NCI-H187 treated with DMSO at 0.1 percent for 48 hours (cell line): ENCODE measurements around the gene TBC1D22A.

ENCODE experiments used
- DNase-seq: peaks from one replicate; lab custom pipeline; 2025; lab: John Stamatoyannopoulos, UW

TBC1D22A gene

DNA sequence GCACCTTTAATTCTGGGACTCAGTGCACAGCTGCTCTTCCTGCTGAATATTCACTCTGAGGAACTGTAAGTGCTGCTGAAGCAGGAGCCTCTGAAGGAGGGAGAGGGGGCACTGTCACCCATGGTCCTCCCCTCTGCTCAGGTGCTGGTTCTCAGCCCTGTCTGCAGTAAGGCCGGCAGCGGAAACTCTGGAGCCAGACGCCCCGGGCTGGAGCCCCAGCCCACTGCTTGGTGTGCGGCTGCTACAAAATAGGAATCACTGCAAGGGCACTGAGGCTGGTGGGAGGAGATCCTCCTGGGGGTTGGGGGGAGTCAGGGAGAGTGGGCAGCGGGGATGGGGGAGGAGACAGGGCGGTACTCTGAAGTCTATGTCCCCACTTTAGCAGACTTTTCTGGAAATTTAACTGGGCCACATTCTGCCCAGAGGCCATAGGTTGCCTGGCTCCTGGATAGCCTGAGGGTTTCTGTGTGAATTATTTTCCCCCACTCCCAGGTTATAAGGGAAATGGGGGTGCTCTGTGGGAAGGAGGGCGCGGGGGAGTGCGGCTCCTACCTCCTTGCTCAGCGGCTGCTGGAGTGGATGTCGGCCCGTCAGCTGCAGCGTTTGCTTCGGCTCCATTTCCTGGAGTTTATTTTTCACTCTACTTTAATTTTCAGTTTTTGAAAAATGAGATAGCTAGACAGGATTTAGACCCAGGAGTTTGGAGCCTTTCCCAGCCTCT lies 33.6 kb downstream of the TBC1D22A start:
- no peak for DNase-seq

DNA sequence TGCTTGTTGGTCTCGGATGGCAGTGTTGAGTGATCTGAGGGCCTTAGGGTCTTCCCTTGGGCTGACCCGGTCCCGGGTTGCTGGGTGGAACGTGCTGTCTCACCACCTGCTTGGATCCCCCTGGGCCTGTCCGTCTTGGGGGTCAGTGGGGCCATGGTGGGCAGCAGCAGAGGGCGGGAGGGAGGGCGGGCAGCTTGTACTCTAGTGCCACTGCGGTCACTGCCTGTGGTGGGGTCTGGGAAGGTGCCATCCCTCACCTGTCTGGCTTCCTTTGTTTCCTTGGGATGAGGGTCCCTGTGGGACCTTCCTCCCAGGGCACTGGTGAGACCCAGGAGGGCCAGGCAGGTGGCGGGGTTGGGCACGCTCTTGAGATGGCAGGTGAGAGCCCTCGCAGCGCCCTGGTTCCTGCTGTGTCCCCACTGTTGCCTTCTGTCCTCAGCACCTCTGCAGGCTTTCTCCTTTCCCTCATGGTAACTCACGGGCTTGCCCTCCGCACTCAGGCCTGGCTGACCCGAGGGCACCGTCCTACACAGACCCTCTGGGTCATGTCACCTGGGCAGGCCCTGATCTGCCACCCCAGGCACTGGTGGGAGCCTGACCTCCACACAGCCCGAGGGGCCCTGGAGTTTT lies 34.2 kb downstream of the TBC1D22A start:
- DNase-seq = no peak

DNA sequence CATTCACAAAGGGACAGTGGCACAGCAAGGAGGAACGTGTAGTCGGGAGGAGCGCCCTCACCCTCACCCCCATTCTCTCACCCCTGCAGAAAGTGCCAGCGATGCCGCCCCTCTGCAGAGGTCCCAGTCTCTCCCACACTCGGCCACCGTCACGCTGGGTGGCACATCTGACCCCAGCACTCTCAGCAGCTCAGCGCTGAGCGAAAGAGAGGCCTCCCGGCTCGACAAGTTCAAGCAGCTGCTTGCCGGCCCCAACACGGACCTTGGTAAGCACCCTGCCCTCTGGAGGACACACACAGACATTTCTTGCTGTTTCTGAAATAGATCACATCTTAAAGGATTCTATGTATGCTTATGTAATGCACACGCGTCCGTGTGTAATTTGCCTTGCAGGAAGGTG lies 34.9 kb downstream of the TBC1D22A start:
- no peak for DNase-seq

DNA sequence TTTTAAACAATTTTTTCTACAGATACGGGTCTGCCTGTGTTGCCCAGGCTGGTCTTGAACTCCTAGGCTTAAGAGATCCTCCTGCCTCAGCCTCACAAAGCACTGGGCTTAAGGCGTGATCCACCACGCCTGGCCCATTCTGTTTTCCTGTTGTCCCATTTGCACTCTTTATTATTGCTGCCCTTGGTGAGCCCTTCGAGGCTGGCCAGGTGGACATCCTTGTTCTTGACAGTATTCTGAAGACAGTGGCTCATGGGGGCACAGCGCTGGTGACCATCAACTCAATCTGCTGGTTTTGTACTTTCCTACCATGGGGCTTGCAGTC lies 35.6 kb downstream of the TBC1D22A start:
- DNase-seq = no peak

DNA sequence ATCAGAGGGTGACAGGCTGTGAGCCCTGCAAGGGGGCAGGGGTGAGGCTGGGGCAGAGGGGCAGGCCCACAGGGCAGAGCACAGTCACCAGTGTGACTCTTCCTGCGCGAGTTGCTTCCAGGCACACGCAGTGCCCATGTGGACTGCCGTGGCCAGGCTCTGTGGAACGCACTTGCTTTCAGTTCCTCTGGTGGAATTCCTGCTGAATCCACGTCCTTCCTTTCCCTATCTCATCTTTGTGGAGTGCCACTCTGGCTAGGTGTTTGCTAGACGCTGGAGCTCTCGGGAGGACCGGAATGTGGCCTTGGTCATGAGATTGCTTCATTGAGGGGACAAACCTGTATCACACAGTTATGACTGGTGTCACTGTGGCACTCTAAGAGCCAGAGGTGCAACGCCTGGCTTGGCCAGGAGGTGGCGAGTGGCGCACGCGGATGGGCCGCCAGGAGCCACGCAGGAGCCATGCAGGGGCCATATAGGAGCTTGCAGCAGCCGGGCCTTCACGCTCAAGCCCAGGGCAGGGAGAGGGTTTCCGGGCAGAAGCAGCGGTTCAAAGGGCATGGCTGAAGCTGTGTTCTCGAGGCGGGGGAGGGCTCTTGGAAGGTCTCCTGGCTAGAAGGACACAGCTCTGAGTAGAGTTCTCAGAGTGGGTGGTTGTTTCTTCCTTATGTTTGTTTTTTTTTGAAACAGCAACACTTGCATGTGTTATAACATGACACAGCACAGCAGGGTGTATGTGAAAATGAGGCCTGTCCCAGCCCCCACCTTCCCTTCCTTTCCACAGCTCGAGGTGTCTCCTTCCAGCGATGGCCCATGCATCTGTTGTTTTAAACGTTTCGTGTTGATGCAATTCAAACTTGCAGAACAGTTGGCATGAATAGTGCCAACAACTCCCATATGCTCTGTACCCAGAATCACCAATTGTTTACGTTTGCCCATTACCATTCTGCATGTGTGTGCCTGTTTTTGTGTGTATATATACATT lies 36.2 kb downstream of the TBC1D22A start:
- DNase-seq = no peak

DNA sequence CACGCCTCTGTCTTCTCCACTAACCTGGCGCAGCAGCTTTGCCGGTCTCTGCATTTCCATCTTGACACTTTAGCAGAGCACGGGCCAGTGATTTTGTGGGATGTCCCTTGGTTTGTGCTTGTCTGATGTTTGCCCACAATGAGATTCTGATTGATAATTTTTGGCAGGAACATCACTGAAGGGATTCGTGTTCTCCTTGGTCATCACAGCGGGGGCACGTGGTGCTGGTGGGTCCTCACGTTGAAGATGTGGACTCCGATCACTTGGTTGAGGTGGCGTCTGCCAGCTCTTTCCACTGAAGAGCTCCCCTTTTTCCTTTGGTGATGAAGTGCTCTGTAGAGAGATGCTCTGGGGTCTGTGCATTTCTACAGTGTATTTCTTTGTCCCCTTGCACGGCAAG lies 37.2 kb downstream of the TBC1D22A start:
- DNase-seq = no peak

DNA sequence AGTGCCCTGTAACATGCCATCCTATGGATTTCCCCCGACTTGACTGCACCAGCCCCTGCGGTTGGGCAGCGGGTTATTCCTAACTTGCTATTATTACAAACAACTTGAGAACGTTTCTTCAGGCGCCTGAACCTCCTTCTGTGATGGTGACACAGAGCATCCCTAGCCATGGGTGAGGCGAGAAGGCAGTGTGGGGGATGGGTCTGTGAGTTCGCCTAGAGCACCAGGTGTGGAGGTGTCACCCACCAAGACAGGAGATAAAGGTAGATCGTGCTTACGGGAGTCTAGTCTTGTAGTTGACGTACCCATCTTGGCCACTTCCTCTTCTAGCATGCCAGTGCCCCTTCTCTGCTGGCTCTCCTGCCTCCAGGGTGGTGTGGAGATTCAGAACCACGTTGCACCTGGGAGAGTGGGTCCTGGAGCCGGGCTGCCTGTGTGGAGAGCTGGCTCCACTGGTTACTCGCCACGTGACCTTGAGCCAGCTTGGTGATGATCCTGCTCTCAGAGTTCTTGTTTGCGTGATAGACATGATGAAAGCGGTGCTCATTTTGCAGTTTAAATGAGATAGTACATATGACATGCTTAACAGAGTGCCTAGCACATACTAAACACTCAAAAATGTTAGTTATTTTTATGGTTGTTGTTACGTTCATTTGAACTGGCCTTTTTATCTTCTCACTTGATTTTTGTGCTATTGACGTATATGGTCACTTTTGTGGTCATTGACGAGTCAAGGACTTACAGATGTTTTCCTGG lies 37.8 kb downstream of the TBC1D22A start:
- DNase-seq = no peak

DNA sequence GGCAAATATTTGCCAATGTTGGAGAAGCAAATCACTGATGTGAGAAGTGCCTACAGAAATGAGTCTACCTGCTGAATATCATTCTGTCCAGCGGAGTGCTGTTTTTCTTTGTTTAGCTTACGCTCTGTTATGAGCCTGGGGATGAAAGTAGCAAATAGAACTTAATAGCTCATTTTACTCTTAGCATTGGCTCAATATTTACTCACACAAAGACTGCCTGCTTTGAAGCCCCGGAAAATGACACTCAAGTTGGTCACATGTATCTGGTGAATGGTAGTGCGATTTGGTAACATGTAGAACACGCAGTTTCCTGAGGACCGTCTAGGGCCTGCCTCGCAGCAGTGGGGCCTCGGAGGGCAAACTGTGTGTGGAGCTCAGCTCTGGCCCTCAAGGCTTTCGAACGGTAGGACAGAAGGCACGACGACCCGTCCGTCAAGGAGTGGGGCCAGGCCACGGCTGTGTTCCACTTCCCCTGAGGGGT lies 38.9 kb downstream of the TBC1D22A start:
- no peak for DNase-seq

DNA sequence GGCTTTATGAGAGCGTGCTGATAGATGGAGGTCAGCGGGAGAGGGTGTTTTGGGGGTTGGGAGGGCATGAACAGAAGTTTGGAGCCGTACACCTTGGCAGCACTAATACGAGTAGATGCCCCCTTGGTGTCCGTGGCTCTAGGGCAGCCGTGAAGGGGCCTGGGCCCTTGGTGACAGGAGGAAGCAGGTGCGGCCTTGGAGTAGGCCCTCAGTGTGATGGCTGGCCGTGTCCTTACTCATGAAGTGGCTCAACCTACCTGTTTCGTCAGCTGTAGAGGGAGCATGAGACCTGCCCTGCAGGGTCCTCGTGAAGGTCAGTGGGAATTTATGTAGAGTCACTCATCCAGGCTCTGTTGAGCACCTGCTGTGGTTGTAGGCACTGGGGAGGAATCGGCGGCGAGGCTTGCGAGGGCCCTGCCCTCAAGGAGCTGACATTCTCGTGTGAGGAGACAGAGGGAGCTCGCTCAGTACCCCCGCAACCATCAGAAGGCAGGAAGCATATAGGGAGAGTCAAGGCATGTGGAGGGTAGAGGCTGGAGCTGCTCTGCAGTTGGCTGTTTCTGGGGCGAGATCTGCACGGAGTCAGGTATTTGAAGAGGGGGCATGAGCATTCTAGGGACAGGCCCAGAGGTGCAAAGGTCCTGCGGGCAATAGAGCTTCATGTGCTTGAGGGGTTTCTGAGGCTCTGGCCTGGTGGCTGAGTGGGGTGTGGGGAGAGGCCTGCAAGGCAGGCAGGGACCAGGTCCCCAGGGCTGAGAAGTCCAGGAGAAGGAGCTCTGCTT lies 39.6 kb downstream of the TBC1D22A start:
- DNase-seq = no peak

DNA sequence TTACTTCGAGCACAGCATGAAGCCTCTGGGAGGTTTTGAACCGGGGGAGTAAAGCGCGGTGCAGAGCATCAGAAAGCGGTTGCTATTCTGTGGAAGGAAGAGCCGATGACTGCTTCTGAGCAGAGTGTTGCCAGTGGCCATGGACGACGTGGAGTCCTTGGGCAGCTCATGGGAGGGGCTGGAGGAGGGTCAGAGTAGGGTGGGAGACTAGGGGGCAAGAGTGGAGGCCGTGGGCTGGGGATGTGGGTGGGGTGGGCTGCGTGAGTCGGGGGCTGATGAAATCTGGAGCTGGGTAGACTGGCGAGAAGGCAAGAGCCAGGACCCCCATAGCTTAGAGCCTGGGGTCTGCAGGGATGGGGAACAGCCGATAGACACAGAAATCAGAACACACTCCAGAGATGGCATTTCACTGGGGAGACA lies 40.2 kb downstream of the TBC1D22A start:
- no peak for DNase-seq

DNA sequence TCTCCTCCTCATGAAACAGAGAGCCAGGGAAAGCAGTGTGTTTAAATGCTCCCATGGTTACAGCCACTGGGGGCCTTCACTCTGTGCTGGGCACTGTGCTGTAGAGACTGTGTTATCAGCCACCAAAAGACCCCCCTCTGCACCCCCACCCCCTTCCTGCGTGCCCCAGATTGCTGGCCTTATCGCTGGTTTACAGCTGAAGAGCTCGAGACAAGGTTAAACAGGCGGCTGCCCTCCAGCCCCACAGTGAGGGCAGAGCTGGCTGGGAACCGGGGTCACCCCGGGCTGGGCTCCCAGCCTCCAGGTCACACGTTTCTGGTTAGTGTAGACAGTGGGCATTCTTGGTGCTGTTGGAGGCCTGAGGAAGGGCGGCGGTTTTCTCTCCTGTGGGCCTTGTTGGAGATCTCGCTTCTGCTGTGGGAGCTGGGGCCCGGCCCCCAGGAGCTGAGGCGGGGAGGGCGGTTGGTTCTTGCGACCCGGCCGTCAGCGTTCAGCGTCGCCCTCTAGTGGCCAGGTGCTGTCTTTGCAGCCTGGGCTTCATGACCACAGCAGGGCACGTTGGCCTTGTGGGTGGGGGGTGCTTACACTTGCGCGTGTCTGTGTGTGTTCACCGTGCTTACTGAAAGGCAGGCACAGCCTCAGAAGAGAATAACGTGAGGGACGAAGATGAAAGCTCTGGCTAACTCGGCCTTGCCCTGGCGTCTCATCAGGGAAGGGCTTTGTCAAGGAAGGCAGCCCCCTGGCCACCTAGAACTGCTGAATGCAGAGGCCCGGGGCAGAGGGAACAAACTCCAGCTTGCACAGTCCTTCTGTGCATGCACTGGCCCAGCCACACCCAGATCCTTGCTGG lies 40.8 kb downstream of the TBC1D22A start:
- DNase-seq = no peak

DNA sequence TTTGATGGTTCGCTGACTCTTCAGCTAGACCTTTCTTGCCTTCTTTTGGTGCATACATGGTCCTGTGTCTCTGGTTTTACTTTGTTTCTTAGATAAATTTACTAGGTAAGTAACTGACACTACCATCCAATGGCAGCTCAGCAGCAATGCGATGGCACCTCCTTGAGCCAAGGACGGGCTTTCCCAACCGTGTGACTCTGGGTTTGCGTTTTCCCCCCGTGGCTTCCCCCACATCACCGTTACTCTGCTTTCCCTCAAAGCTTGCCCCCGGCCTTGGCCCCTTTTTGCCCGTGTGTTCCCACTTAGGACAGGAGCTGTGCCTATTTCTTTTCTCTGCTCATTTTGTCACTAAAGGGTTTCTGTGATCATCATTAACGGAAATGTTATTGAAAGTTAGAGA lies 41.5 kb downstream of the TBC1D22A start:
- DNase-seq = no peak

DNA sequence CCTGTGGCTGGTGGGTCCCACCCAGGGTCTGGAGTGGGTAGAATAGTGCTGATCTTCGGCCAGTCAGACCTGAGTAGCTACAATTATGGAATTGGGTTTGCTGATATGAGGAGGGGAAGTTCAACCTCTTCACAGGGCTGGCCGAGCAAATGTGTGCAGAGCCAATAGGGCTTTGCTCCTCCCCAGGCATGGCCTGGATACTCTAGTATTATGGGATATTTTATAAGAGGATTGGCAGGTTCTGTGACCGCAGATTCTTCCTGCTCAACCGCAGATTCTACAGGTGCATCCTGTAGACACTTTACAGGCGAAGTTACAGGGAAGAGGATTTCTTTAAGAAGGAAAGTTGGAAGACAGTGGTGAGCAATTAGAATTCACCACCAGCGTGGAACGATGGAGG lies 44.3 kb downstream of the TBC1D22A start:
- DNase-seq = no peak

DNA sequence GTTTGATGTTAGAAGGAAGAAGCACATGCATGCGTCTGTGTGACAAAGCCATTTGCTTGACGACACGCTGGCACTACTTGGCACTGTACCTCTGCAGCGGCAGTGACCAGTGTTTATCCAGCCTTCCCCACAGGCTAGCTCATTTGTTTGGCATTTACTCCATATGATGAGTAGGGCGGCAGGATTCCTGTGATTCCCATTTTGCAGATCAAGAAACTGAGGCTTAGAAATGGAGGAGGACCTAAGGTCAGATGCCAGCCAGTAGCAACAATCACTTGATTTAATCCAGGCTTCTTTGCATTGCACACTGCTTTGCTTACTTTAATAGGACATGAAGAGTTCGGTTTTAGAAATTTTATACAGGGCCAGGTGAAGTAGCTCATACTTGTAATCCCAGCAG lies 45.0 kb downstream of the TBC1D22A start:
- no peak for DNase-seq

DNA sequence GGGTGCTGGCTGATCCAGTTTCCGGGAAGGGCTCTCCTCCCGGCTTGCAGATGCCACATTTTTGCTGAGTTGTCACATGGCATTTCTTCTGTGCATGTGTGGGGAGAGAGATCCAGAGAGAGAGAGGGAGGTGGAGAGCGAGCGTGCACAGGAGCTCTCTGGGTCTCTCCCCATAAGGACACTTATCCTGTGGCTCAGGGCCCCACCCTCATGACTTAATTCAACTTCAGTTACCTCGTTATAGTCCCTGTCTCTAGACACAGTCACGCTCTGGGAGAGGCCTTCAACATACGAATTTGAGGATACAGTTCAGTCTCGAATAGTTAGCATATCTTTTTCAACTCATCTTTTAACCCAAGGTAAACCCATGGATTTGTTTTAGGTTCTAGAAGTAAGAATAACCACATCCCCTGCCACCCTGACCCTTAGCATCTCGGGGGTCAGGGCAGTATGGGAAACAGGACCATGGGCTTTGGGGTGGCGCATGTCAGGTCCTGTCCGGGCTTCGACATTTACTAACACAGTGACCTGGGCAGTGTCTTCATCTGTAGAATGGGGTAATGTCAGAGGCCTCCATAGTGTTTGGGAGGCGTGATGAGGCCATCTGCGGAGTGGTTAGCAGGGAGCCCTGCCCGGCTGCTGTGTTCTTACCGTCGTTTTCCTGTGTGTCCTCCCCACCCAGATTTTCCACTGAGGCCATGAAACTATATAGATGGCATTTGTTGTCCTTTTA lies 46.9 kb downstream of the TBC1D22A start:
- no peak for DNase-seq

DNA sequence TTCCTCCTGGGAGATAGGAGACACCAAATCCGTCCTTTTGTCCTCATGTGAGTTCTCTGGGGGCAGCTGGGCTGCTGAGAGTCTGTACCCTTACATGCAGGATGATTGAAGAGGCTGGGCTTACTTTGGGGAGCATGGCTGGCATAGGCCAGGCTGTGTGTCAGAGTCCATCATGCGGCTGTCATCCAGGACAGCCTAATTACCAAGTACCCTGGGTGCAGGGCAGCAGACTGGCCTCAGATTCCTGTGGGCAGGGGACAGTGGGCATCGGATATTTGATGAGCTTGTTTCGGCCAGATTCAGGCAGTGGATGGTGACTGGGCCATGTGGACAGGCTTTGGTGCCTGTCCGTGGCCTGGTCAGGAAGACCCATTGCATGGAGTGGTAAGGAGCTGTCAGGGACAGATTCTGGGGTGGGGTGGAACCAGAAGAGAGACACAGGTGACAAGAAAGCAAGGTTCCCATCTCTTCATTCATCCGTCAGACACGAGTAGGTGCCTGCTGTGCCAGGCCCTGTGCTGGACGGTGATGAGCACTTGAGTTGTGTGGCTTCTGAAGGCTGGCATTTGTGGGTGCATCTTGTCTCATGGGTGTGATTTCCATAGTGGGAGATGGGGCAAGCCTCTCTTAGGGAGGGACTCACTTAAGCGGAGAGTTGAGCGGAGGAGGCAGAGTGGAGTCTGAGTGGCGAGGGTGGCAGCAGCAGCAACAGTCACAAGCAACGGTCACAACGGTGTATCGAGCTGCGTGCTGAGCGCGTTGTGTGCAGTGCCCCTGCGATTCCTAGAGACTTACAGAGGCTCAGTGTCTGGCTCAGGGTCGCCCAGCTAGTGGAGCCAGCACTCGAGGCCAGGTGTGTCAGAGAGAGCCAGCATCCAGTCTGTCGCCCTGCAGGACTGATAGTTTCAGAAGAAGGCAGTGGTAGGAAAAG lies 48.7 kb downstream of the TBC1D22A start:
- DNase-seq = no peak

DNA sequence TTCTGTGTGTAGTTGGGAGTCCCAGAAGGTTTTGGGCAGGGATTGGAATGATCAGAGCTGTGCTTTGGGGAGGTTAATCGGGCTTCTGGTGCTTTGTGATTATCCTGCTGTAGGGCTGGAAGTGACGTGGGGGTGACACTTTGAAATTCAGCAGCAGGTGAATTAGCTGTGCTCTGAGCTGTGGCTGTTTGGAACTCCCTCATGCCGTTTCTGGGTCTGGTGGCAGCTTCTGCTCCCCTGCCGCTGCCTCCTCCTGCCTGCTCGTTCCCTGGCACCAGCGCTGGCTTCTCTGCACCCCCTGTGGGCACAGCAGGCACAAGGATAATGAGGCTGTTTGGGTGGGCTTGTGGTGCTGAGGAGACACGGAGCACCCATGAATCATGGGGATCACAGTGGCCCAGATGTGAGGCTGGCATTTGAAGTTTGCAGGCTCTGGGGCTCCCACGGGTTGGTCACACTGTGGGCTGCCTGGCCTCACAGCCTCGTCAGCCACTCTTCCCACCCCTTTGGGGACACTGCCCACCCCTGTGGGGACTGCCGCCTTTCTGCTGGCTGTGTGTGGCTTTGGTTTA lies 49.7 kb downstream of the TBC1D22A start:
- no peak for DNase-seq

DNA sequence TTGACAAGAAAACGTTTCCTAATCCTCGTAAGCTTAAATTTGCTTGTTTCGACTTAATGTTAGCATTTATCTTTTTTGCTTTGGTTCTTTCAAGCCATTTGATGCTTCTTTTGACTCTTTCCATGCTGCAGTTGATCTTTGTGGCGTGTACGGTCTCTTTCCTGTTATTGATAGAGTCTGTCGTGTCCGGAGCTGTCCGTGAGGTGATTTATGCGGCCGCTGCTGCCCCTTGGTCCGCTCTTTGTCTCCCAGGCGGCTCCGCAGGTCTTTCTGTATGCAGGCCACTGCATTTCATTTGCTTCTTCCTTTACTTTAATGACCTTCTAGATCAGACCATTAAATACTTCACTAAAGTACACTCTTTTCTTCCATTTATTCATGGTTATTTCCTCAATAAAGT lies 50.3 kb downstream of the TBC1D22A start:
- no peak for DNase-seq
